ENCODE data around the gene PRKN.

DNA sequence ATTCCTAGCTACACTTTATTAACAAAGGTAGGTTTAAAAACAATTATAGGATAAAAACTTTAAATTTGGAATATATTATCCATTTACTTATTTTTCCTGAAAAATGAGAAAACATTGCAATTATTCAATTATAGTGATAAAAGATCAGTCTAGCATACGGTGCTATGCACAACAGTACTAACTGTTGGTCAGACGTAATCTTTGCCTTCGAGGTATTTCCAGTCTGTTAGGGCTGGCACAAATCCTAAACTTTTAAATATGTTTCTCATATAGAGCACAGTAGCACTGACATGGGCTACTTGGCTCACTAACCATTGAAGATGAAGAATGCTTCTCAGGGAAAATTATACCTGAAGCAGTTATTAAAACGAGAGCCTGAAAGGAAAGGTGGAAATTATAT is 214.8 kb downstream of the PRKN start:
- no peak for TF ChIP-seq POLR2A (IDR thresholded peaks at IDR 0.05)
- TF ChIP-seq, protein P1, sequence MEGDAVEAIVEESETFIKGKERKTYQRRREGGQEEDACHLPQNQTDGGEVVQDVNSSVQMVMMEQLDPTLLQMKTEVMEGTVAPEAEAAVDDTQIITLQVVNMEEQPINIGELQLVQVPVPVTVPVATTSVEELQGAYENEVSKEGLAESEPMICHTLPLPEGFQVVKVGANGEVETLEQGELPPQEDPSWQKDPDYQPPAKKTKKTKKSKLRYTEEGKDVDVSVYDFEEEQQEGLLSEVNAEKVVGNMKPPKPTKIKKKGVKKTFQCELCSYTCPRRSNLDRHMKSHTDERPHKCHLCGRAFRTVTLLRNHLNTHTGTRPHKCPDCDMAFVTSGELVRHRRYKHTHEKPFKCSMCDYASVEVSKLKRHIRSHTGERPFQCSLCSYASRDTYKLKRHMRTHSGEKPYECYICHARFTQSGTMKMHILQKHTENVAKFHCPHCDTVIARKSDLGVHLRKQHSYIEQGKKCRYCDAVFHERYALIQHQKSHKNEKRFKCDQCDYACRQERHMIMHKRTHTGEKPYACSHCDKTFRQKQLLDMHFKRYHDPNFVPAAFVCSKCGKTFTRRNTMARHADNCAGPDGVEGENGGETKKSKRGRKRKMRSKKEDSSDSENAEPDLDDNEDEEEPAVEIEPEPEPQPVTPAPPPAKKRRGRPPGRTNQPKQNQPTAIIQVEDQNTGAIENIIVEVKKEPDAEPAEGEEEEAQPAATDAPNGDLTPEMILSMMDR (IDR thresholded peaks at IDR 0.05), result no peak

Data from thyroid gland (tissue), 4 donors.